Lower lobe of right lung (tissue), 2 donors: Measurements from ENCODE around the gene EPB41L4A. TPM values are rescaled to one million over a fixed set of nuclear protein-coding genes. Genes with fewer than 3 reads are reported as not detected.

Experiments used
- ATAC-seq, 2 donors: fragments of 200-7000 bp; cut with Tn5 transposase; one replicate each; pipeline ENCODE4 v1.9.1; 2020 to 2022; ENCODE audit warnings: mild to moderate bottlenecking in 2 of 2, moderate library complexity in 2 of 2
- DNase-seq: peaks from one replicate; pipeline ENCODE4 v3.0.0-alpha.2; 2020
- H3K27ac ChIP-seq: fragments of 200-600 bp; one replicate; pipeline ENCODE4 v1.8.0; 2022
- H3K27me3 ChIP-seq: fragments of 200-600 bp; one replicate; pipeline ENCODE4 v1.8.0; 2022; ENCODE audit warnings: low read depth
- H3K36me3 ChIP-seq: fragments of 200-600 bp; one replicate; pipeline ENCODE4 v1.8.0; 2022; ENCODE audit warnings: mild to moderate bottlenecking
- H3K4me1 ChIP-seq: fragments of 200-600 bp; one replicate; pipeline ENCODE4 v1.8.0; 2022
- H3K4me3 ChIP-seq: fragments of 200-600 bp; one replicate; pipeline ENCODE4 v1.8.0; 2022; ENCODE audit warnings: mild to moderate bottlenecking
- H3K9me3 ChIP-seq: fragments of 200-600 bp; one replicate; pipeline ENCODE4 v1.8.0; 2022
- CTCF ChIP-seq: fragments of 200-600 bp; IDR thresholded peaks from one replicate; pipeline ENCODE4 v1.8.0; 2022; ENCODE audit warnings: antibody characterized with exemption, mild to moderate bottlenecking
- intact Hi-C: fragments of 100-400 bp; cut with DNase I; formaldehyde crosslinking; loops from one replicate; pipeline ENCODE4 v1.11.0; 2022
- total RNA-seq: library from RNA; stranded (reverse); fragmentation: NEBNext Ultra II Directional; extraction: Animal tissue kit (Norgen Biotek cat#: 25700); gene quantifications from one replicate; pipeline ENCODE4 v1.2.1, GENCODE V29; 2021
- donor health status: DM: no; HTN: yes; CAD: no; lungs with severe emphysema.

EPB41L4A gene
- total RNA-seq, 1 donor from 2014 or later = 44.8 TPM

DNA sequence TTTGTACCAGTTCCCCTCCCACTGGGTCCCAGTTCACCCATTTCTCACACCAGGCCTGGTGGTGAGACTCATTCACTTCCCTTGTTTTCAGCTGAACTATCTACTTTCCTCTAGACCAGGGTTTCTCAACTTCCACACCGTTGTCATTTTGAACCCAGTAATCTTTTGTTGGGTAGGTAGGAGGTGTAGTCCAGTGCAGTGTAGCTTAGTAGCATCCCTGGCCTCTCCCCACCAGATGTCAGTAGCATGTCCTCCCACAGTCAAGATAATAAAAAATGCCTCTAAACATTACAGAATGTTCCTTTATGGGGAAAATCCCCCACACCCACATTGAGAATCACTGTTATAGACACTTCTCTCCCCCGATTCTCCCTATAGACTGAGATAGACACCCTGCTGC is 299.1 kb downstream of the EPB41L4A start:
- H3K4me3 ChIP-seq = no peak overlapping the region
- H3K4me1 ChIP-seq = peaks cover 7% of the 10 kb centered on the region
- H3K27ac ChIP-seq = no peak overlapping the region
- no peak for TF ChIP-seq CTCF
- H3K27me3 ChIP-seq = no peaks in the 10 kb centered on the region
- H3K9me3 ChIP-seq = peaks cover 6% of the 10 kb centered on the region
- intact Hi-C loops = no loop called here
- DNase-seq (no peak), ATAC-seq (no peak)
- H3K36me3 ChIP-seq = no peaks in the 10 kb centered on the region

DNA sequence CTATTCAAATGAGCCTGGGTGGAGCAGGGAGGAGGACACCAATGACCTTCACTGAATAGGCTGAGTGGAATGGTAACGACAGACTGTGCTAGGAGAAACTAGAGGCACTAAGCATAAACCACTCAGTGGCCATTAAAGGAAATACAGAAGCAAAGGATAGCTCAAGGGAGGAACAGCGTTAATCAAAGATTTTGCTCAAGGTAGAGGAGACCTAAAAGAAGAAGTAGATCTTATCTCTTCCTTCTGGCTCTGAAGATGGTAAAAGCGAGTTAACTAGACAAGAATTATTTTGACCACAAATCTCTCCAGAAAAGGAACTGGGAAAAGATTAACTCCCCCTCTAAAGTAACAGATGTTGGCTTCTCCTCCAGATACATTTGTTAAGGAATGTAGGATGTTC is 299.6 kb downstream of the EPB41L4A start:
- no peaks in the 10 kb centered on the region for H3K27me3 ChIP-seq
- H3K4me1 ChIP-seq = peaks cover 7% of the 10 kb centered on the region
- no peaks in the 10 kb centered on the region for H3K36me3 ChIP-seq
- TF ChIP-seq CTCF = no peak
- H3K27ac ChIP-seq = no peak overlapping the region
- ATAC-seq (no peak), DNase-seq (no peak)
- peaks cover 6% of the 10 kb centered on the region for H3K9me3 ChIP-seq
- H3K4me3 ChIP-seq = no peak overlapping the region
- intact Hi-C loops = no loop called here

DNA sequence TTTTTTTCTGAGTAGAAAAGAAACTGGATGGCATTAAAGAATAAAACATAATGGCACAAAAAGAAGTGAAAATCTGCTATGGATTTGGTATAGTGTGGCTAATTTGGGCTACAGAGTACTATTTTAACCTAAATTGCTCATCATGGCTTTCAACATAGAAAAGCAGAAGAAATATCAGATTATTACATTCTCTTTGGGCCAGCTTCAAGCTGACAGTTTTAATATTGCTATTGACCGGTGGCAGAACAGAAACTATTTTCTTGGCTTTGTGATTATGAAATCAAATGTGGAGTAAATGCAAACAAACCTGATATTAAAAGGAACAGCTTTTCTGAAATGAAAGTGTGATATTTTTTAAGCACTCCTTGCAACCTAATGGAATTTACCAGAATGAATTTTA is 301.5 kb downstream of the EPB41L4A start:
- Histone ChIP-seq H3K36me3 (no peaks in the 10 kb centered on the region), H3K4me3 (no peak overlapping the region), H3K4me1 (peaks cover 7% of the 10 kb centered on the region), H3K27ac (no peak overlapping the region), H3K9me3 (peaks cover 6% of the 10 kb centered on the region), H3K27me3 (no peaks in the 10 kb centered on the region)
- DNase-seq (no peak), ATAC-seq (peak in 1 of 2 donors; percentile 39)
- TF ChIP-seq CTCF = no peak
- intact Hi-C loops = no loop called here

GRCh38 chr5:112116371-112116770 is 302.7 kb downstream of the EPB41L4A start:
- no peak for DNase-seq
- intact Hi-C loops = no loop called here

GRCh38 chr5:112113565-112113964 is 305.5 kb downstream of the EPB41L4A start:
- no peak overlapping the region for H3K4me3 ChIP-seq
- no peak overlapping the region for H3K27ac ChIP-seq
- ATAC-seq (no peak), DNase-seq (no peak)
- no peaks in the 10 kb centered on the region for H3K27me3 ChIP-seq
- TF ChIP-seq CTCF = no peak
- H3K36me3 ChIP-seq = no peaks in the 10 kb centered on the region
- no peaks in the 10 kb centered on the region for H3K9me3 ChIP-seq
- intact Hi-C loops = no loop called here
- H3K4me1 ChIP-seq = peaks cover 12% of the 10 kb centered on the region

More at GRCh38 chr5:112116371-112116770, 302.7 kb downstream of the EPB41L4A start:
- Histone ChIP-seq H3K27me3 (no peaks in the 10 kb centered on the region), H3K4me1 (peaks cover 7% of the 10 kb centered on the region), H3K27ac (no peak overlapping the region), H3K4me3 (no peak overlapping the region), H3K36me3 (no peaks in the 10 kb centered on the region), H3K9me3 (peaks cover 6% of the 10 kb centered on the region)
- TF ChIP-seq CTCF = no peak
- no peak for ATAC-seq
